NCI-H2227 (cell line): ENCODE measurements around the gene FAM186B.

Experiments
- DNase-seq: peaks from one replicate; lab custom pipeline; 2025; ENCODE audit not compliant: unreplicated experiment; lab: John Stamatoyannopoulos, UW

FAM186B gene

GRCh38 chr12:49609875-49610154 lies 4.4 kb upstream of the FAM186B start:
- no peak for DNase-seq

- DNase-seq = no peak
These were observed 3.8 kb upstream of the FAM186B start for GRCh38 chr12:49609059-49609874.

GRCh38 chr12:49604856-49605255 lies 583 bp downstream of the FAM186B start:
- no peak for DNase-seq

- no peak for DNase-seq
These were observed 1.7 kb downstream of the FAM186B start for GRCh38 chr12:49603721-49604120.

GRCh38 chr12:49599961-49600360 lies 5.5 kb downstream of the FAM186B start:
- DNase-seq = no peak

- no peak for DNase-seq
These were observed 6.9 kb downstream of the FAM186B start for GRCh38 chr12:49598527-49598926.

- DNase-seq = no peak
These were observed 16.5 kb downstream of the FAM186B start for GRCh38 chr12:49588721-49589516.

- DNase-seq = no peak
These were observed 17.2 kb downstream of the FAM186B start for GRCh38 chr12:49588281-49588680.

- DNase-seq = no peak
These were observed 18.1 kb downstream of the FAM186B start for GRCh38 chr12:49587174-49587908.

GRCh38 chr12:49585477-49586459 lies 19.7 kb downstream of the FAM186B start:
- no peak for DNase-seq

GRCh38 chr12:49584591-49584990 lies 20.8 kb downstream of the FAM186B start:
- no peak for DNase-seq

- no peak for DNase-seq
These were observed 21.9 kb downstream of the FAM186B start for GRCh38 chr12:49583366-49584094.

- DNase-seq = no peak
These were observed 22.6 kb downstream of the FAM186B start for GRCh38 chr12:49582850-49583249.

- DNase-seq = no peak
These were observed 23.2 kb downstream of the FAM186B start for GRCh38 chr12:49582201-49582600.

- peak; percentile 83 for DNase-seq
These were observed 24.6 kb downstream of the FAM186B start for GRCh38 chr12:49580572-49581535.

- DNase-seq = no peak
These were observed 26.8 kb downstream of the FAM186B start for GRCh38 chr12:49578471-49579112.

- no peak for DNase-seq
These were observed 27.7 kb downstream of the FAM186B start for GRCh38 chr12:49577589-49578315.
